Measurements from ENCODE around the gene CRYBA4. TPM values are rescaled to one million over a fixed set of nuclear protein-coding genes. Genes with fewer than 3 reads are reported as not detected.

CRYBA4 gene
- total RNA-seq, 2 experiments from 2014 or later = not detected

DNA sequence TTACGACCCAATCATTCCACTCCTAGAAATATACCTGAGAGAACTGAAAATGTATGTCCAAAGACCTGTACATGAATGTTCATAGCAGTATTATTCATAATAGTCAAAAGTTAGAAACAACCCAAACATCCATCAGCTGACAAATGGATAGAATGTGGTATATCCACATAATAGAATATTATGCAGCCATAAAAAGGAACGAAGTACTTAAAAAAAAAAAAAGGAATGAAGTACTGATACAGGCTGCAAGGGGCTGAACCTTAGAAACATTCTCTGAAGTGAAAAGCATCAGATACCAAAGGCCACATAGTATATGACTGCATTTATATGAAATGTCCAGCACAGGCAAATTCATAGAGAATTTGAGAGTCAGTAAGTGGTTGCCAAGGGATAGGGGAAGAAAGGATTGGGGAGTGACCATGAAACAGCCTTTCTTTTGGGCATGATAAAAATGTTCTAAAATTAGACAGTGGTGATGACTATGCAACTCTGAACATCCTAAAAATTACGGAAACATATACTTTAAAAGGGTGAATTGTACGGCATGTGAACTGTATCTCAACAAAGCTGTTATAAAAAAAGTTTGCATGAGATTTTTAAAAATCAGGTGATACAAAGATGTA lies 33.7 kb upstream of the CRYBA4 start:
- H3K4me1 Mint-ChIP-seq (ENCODE audit: low read depth) = peaks cover 69% of the 10 kb centered on the region
- H3K4me3 Mint-ChIP-seq = peak overlapping the region; percentile 90
- ChIA-PET CTCF (interaction anchor here (1.5 kb wide), 1 partner anchor 12 kb away, joined by 4 read pairs; no protein-coding TSS in a partner anchor), POLR2A (interaction anchor here (1.5 kb wide), 1 partner anchor 105 kb away, joined by 4 read pairs; the partner anchor contains the start of genes HPS4 and SRRD)
- peak overlapping the region; percentile 80 for H3K27ac Mint-ChIP-seq
- no peaks in the 10 kb centered on the region for H3K27me3 ChIP-seq (ENCODE audit: control insufficient read depth in 1 of 2, insufficient read depth in 2 of 2, low read length in 2 of 2)
- peak in 1 of 14 experiments; percentile 23 for DNase-seq
- no peak overlapping the region for H3K27ac ChIP-seq (ENCODE audit: low read depth in 1 of 2, low read length in 2 of 2)
- peaks cover 62% of the 10 kb centered on the region for H3K4me1 ChIP-seq (ENCODE audit: insufficient read depth, low read length)
- H3K4me3 ChIP-seq (ENCODE audit: low read length) = no peak overlapping the region
- intact Hi-C loops (cut with DNase I, micrococcal nuclease) = loop anchor here in 1 of 2 experiments (2.0 kb wide), 1 partner anchor 159 kb away; the partner anchor contains the start of gene ASPHD2
- H3K36me3 Mint-ChIP-seq (ENCODE audit: low read depth) = peaks cover 18% of the 10 kb centered on the region
- H3K27me3 Mint-ChIP-seq = no peaks in the 10 kb centered on the region
- no peaks in the 10 kb centered on the region for H3K9me3 Mint-ChIP-seq
- H3K36me3 ChIP-seq (ENCODE audit: insufficient read depth, low read length) = peaks cover 7% of the 10 kb centered on the region
- ATAC-seq (ENCODE audit: poor library complexity) = no peak
- TF ChIP-seq, protein P1, sequence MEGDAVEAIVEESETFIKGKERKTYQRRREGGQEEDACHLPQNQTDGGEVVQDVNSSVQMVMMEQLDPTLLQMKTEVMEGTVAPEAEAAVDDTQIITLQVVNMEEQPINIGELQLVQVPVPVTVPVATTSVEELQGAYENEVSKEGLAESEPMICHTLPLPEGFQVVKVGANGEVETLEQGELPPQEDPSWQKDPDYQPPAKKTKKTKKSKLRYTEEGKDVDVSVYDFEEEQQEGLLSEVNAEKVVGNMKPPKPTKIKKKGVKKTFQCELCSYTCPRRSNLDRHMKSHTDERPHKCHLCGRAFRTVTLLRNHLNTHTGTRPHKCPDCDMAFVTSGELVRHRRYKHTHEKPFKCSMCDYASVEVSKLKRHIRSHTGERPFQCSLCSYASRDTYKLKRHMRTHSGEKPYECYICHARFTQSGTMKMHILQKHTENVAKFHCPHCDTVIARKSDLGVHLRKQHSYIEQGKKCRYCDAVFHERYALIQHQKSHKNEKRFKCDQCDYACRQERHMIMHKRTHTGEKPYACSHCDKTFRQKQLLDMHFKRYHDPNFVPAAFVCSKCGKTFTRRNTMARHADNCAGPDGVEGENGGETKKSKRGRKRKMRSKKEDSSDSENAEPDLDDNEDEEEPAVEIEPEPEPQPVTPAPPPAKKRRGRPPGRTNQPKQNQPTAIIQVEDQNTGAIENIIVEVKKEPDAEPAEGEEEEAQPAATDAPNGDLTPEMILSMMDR (IDR thresholded peaks at IDR 0.05) = no peak
- no peaks in the 10 kb centered on the region for H3K9me3 ChIP-seq (ENCODE audit: control insufficient read depth in 1 of 2, insufficient read depth in 1 of 2, low read length in 2 of 2)

DNA sequence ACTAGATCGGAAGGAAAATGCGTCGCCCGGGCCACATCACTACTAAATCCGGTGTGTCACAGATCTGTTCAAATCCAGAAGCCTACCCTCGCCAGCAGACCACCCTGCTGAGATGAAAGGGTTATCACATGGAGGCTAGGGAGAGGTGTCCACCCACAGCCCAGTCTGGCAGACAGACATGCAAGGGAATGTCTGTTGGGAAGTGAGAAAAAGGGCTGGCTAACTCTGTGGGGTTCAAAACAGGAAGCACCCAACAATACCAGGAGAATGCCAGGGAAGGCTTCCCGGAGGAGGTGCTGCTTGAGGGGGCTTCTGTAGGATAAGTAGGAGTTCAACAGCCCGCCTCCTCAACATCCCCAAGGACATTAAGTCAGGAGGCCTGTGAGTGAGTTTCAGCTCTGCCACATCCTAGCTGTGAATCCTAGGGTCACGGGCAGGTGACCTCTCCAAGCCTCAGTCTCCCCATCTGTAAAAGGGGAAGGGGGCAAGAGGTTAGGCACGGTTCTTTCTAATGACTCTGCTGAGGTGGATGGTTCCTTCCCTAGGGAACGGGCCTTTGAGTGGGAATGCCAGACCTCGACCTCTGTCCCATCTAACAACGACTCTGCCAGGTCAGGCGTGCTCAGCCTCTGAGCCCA lies 32.9 kb upstream of the CRYBA4 start:
- POLR2A ChIA-PET = interaction anchor here (1.0 kb wide), 1 partner anchor 77 kb away, joined by 3 read pairs; the partner anchor contains the start of gene TFIP11
- Histone ChIP-seq H3K36me3 (ENCODE audit: insufficient read depth, low read length) (peaks cover 7% of the 10 kb centered on the region), H3K27ac (ENCODE audit: low read depth in 1 of 2, low read length in 2 of 2) (peak overlapping the region; percentile 23 to 50), H3K27me3 (ENCODE audit: control insufficient read depth in 1 of 2, insufficient read depth in 2 of 2, low read length in 2 of 2) (no peaks in the 10 kb centered on the region), H3K4me3 (ENCODE audit: low read length) (peak overlapping the region; percentile 79), H3K9me3 (ENCODE audit: control insufficient read depth in 1 of 2, insufficient read depth in 1 of 2, low read length in 2 of 2) (no peaks in the 10 kb centered on the region), H3K4me1 (ENCODE audit: insufficient read depth, low read length) (peaks cover 70% of the 10 kb centered on the region)
- H3K27ac Mint-ChIP-seq = peak overlapping the region; percentile 80
- peaks cover 18% of the 10 kb centered on the region for H3K36me3 Mint-ChIP-seq (ENCODE audit: low read depth)
- H3K27me3 Mint-ChIP-seq = no peaks in the 10 kb centered on the region
- intact Hi-C loops (cut with DNase I, micrococcal nuclease) = loop anchor here in 1 of 2 experiments (1.0 to 2.0 kb wide), 2 partner anchors 77 to 160 kb away; partner anchors contain the start of genes ASPHD2 and TFIP11
- H3K9me3 Mint-ChIP-seq = no peaks in the 10 kb centered on the region
- peak overlapping the region; percentile 90 for H3K4me3 Mint-ChIP-seq
- ATAC-seq (ENCODE audit: poor library complexity) (no peak), DNase-seq (peak in 1 of 14 experiments; percentile 21)
- CTCF ChIA-PET = interaction anchor here (1.2 to 1.5 kb wide), 2 partner anchors 12 to 76 kb away, joined by 3 to 4 read pairs; no protein-coding TSS in a partner anchor
- peaks cover 73% of the 10 kb centered on the region for H3K4me1 Mint-ChIP-seq (ENCODE audit: low read depth)
- TF ChIP-seq, protein P1 (IDR thresholded peaks at IDR 0.05) = no peak

DNA sequence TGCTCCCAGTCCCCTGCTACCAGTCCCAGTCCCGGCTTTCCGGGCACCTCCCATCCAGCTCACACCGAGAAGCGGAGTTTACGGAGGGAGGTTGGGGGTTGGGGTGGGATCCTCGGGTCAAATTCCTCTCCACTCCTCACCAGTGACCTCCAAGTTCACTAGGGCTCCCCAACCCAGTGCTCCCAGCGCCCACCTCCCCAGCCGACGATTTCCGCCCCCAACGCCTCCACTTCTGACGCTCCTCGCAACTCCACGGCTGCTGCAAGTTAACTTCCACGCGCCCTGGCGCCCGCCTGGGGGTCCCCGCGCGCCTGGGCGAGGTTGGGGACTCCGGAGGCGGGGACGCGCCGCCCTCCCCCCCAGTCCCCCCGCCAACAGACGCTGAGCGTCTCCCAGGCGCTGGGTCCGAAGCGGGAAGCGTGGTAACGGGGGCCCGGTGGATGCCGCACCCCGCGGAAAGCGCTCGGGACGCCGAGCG lies 32.4 kb upstream of the CRYBA4 start:
- ATAC-seq (ENCODE audit: poor library complexity) (peak; percentile 21), DNase-seq (peak in 9 of 14 experiments; percentile 5 to 60 (median 37))
- Histone ChIP-seq H3K36me3 (ENCODE audit: insufficient read depth, low read length) (peaks cover 4% of the 10 kb centered on the region), H3K4me3 (ENCODE audit: low read length) (peak overlapping the region; percentile 79), H3K27ac (ENCODE audit: low read depth in 1 of 2, low read length in 2 of 2) (peak overlapping the region; percentile 23 to 50), H3K9me3 (ENCODE audit: control insufficient read depth in 1 of 2, insufficient read depth in 1 of 2, low read length in 2 of 2) (no peaks in the 10 kb centered on the region), H3K27me3 (ENCODE audit: control insufficient read depth in 1 of 2, insufficient read depth in 2 of 2, low read length in 2 of 2) (no peaks in the 10 kb centered on the region), H3K4me1 (ENCODE audit: insufficient read depth, low read length) (peaks cover 73% of the 10 kb centered on the region)
- Mint-ChIP-seq H3K4me3 (peak overlapping the region; percentile 90), H3K9me3 (no peaks in the 10 kb centered on the region), H3K36me3 (ENCODE audit: low read depth) (peaks cover 14% of the 10 kb centered on the region), H3K27ac (peak overlapping the region; percentile 80), H3K4me1 (ENCODE audit: low read depth) (peaks cover 73% of the 10 kb centered on the region), H3K27me3 (no peaks in the 10 kb centered on the region)
- intact Hi-C loops (cut with DNase I, micrococcal nuclease) = loop anchor here in 1 of 2 experiments (1.0 to 2.0 kb wide), 2 partner anchors 77 to 161 kb away; partner anchors contain the start of genes ASPHD2 and TFIP11
- POLR2A ChIA-PET = interaction anchor here (1.0 kb wide), 2 partner anchors 77 to 106 kb away, joined by 3 read pairs; partner anchors contain the start of genes HPS4, SRRD and TFIP11
- TF ChIP-seq, protein P1 (IDR thresholded peaks at IDR 0.05) = no peak
- CTCF ChIA-PET = interaction anchor here (1.2 kb wide), 1 partner anchor 75 kb away, joined by 3 read pairs; no protein-coding TSS in a partner anchor
